ENCODE data around the gene SEZ6L2.
"Not testable (repeated sequence)": the region's sequence is repeated elsewhere in the genome, so short reads cannot be mapped to it uniquely, and the experiment has no call there.

Gene SEZ6L2

GRCh38 chr16:29899516-29900101 is at the start of gene SEZ6L2:
Gene SEZ6L2 (minus strand): TSS chr16:29899550. CDS start chr16:29899019, 531 bp downstream.
- DNase-seq = peak; percentile 14

DNA sequence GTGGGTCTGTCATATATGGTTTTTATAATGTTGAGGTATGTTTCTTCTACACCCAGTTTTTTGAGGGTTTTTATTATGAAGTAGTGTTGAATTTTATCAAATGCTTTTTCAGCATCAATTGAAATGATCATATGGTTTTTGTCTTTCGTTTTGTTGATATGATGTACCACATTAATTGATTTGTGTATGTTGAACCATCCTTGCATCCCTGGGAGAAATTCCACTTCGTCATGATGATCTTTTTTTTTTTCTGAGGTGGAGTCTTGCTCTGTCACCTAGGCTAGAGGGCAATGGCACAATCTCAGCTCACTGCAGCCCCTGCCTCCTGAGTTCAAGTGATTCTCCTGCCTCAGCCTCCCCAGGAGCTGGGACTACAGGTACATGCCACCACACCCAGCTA is 48.5 kb upstream of the SEZ6L2 start:
- DNase-seq = no peak

- peak; percentile 86 for DNase-seq
Measured at GRCh38 chr16:29943846-29944799, 44.8 kb upstream of the SEZ6L2 start.

DNA sequence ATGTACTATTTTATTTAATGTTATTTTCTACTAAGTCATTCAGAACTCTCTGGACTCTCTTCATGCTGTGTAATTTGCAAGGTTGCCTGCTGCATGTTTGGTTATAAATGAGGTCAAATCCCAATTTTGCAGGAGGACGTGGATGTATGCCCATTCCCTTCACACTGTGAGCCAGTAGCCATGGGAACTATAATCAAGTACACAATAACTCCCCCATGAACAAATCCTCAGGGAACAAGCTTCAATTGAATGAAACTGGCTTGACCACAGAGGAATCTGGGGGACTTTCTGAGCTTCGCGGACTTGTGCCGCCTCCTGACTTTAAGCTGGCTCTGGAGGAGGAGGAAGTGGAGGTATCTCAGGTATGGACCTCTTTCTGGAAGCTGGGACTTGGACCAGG is 41.3 kb upstream of the SEZ6L2 start:
- DNase-seq = no peak

- DNase-seq = not testable (repeated sequence)
Measured at GRCh38 chr16:29931750-29932149, 32.4 kb upstream of the SEZ6L2 start.

- no peak for DNase-seq
Measured at GRCh38 chr16:29927070-29927905, 27.9 kb upstream of the SEZ6L2 start.

- no peak for DNase-seq
Measured at GRCh38 chr16:29926711-29927052, 27.3 kb upstream of the SEZ6L2 start.

GRCh38 chr16:29925781-29926710 is 26.7 kb upstream of the SEZ6L2 start, which contains the start of gene KCTD13:
Gene KCTD13 (minus strand): TSS chr16:29926226. CDS start chr16:29926033, 193 bp downstream.
- DNase-seq = peak; percentile 84

- DNase-seq = no peak
Measured at GRCh38 chr16:29925105-29925756, 25.9 kb upstream of the SEZ6L2 start.

- no peak for DNase-seq
Measured at GRCh38 chr16:29922986-29923501, 23.7 kb upstream of the SEZ6L2 start.

DNA sequence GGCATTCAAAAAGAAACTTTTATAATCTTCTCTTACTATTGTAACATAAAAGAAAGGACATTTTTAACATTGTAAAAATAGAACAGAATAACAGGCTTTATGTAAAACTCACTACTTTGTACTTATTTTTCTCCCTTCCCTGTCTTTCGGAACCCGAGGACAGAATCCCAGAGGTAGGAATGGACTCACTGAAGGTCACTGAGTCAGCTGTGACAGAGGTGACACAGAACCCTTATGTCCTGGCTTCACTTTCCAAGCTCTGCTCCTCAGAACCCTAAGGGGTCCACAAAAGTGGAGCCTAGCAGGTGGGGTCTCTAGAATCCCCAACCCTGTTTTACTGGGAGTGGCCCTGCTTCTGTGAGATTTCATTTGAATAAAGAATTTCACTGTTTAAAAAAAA is 23.0 kb upstream of the SEZ6L2 start:
- no peak for DNase-seq

- DNase-seq = no peak
Measured at GRCh38 chr16:29921034-29921385, 21.7 kb upstream of the SEZ6L2 start.

- no peak for DNase-seq
Measured at GRCh38 chr16:29920288-29921033, 21.1 kb upstream of the SEZ6L2 start.

- DNase-seq = no peak
Measured at GRCh38 chr16:29916979-29917378, 17.6 kb upstream of the SEZ6L2 start.

GRCh38 chr16:29915590-29916247 is 16.4 kb upstream of the SEZ6L2 start:
- DNase-seq = no peak

DNA sequence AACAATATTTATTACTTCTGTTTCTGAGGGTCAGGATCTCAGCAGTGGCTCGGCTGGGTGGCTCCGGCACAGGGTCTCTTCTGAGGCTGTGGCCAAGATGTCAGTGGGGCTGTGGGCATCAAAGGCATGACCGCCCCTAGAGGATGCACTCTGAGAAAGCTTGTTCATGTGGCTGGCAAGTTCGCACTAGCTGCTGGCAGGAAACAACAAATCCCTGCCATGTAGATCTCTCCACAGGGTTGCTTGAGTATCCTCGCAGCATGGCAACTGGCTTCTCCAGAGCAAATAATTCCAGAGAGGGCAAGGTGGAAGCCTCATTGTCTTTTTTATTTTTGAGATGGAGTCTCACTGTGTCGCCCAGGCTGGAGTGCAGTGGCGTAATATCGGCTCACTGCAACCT is 14.2 kb upstream of the SEZ6L2 start:
- no peak for DNase-seq

DNA sequence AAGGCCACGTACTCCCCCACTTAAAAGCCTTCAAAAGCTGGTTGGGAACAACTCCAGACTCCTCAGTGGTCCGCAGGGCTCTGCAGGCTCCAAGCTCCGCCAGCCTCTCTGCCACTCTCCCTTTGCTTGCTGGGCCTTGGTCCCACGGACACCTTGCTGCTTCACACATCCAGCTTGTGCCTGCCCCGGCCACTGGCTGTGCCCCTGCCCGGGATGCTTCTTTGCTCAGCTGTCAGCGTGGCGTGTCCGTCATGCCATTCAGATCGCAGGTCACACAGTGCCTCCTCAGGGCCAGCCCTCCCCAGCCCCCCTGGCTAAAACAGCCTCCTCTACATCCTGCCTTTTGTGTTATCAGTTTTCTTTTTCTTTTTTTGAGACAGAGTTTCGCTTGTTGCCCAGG is 12.7 kb upstream of the SEZ6L2 start:
- no peak for DNase-seq

GRCh38 chr16:29911676-29912010 is 12.3 kb upstream of the SEZ6L2 start:
- DNase-seq = no peak

DNA sequence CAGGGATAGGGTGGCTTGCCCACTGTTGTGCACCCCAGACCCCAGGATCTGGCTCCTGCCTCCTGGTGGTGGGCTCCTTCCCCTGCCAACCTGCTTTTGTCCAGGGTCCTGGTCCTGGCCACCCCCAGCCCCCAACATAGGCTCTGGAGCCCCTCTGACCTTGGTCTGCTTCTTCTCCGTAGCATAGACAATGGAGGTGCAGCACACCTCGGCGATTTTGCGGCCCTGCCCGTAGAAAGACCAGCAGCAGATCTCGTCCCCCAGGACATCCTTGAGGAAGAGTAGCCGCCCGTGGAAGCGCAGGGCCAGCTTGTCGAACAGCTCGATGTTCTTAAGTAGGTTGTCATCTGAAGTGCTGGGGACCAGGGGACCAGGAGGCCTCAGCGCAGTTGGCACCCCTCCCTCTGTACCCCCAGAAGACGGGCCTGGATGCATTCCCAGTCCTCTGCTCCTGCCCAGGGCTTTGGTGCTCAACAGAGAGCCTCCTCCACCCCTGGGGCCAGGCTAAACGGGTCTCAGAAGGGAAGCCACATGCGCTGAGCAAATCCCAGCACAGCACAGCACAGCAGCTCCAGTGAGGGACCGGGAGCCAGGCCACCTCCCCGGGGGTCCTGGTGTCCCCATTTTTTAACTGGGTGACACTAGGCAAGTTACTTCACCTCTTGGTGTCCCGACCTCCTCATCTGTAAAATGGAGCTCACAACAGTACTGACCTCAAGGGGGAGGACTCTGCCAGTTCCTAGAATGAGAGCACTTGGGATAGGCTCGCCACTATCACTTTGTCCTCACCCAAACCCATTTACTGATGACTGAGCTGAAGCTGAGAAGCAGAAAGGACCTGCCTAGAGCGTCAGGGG is 11.7 kb upstream of the SEZ6L2 start:
- DNase-seq = no peak
